Fibroblast of lung (primary cell): Measurements from ENCODE around the gene TXNRD2. TPM values are rescaled to one million over a fixed set of nuclear protein-coding genes. Genes with fewer than 3 reads are reported as not detected.

Experiments used
- DNase-seq, 2 donors: peaks; one replicate each; pipeline versions ENCODE4 v3.0.0 to v3.0.0-alpha.2; 2010; ENCODE audit warnings: low read depth in 2 of 2
- H2AFZ ChIP-seq: 2 replicates; pipeline ENCODE4 v1.5.1; 2012; ENCODE audit warnings: low read length, control low read depth, inconsistent platforms
- H3K27ac ChIP-seq: 2 replicates; pipeline ENCODE4 v1.5.1; 2011; ENCODE audit warnings: low read length, control low read depth; ENCODE audit not compliant: insufficient read depth
- H3K27me3 ChIP-seq: 2 replicates; pipeline ENCODE4 v1.5.1; 2011; ENCODE audit warnings: mild to moderate bottlenecking, low read length; ENCODE audit not compliant: control insufficient read depth, insufficient read depth
- H3K36me3 ChIP-seq: 2 replicates; pipeline ENCODE4 v1.5.1; 2011; ENCODE audit warnings: low read length; ENCODE audit not compliant: control insufficient read depth, insufficient read depth
- H3K4me1 ChIP-seq: 2 replicates; pipeline ENCODE4 v1.5.1; 2011; ENCODE audit warnings: low read length; ENCODE audit not compliant: control insufficient read depth, insufficient read depth; ENCODE audit errors: extremely low read depth
- H3K4me2 ChIP-seq: 2 replicates; pipeline ENCODE4 v1.5.1; 2011; ENCODE audit warnings: low read length, control low read depth; ENCODE audit not compliant: insufficient read depth; ENCODE audit errors: extremely low read depth
- H3K4me3 ChIP-seq, 4 experiments: fragments of 200-600 bp in 1 of 4; sonication (generic) in 1 of 4; replicated peaks in 1 of 4; 2 replicates each; pipeline ENCODE4 v1.5.1; 2011 to 2016; ENCODE audit warnings: low read length in 4 of 4, low read depth in 3 of 4, mild to moderate bottlenecking in 3 of 4, control low read depth in 2 of 4, inconsistent platforms in 1 of 4, mixed read lengths in 1 of 4; ENCODE audit not compliant: insufficient read depth in 1 of 4; ENCODE audit errors: control extremely low read depth in 1 of 4
- H3K79me2 ChIP-seq: 2 replicates; pipeline ENCODE4 v1.5.1; 2012; ENCODE audit warnings: mild to moderate bottlenecking, low read length, inconsistent platforms; ENCODE audit not compliant: control insufficient read depth, insufficient read depth
- H3K9ac ChIP-seq: 2 replicates; pipeline ENCODE4 v1.5.1; 2011; ENCODE audit warnings: mild to moderate bottlenecking, low read length, control low read depth; ENCODE audit not compliant: insufficient read depth
- H3K9me3 ChIP-seq: 2 replicates; pipeline ENCODE4 v1.5.1; 2012; ENCODE audit warnings: low read depth, low read length; ENCODE audit not compliant: control insufficient read depth, insufficient read depth
- H4K20me1 ChIP-seq: 2 replicates; pipeline ENCODE4 v1.5.1; 2011; ENCODE audit warnings: low read length; ENCODE audit not compliant: control insufficient read depth, insufficient read depth; ENCODE audit errors: extremely low read depth
- EZH2 ChIP-seq: IDR thresholded peaks from 2 replicates; pipeline ENCODE4 v1.5.1; 2012; ENCODE audit warnings: low read length, control low read depth, mild to moderate bottlenecking; ENCODE audit errors: missing control alignments
- polyA plus RNA-seq, 2 donors: library from polyadenylated mRNA; depleted of rRNA in 1 of 2; stranded (reverse) in 1 of 2; unstranded in 1 of 2; fragments of >200 nt; gene quantifications; 2 replicates each; pipeline ENCODE4 v1.2.1, GENCODE V29; 2011 to 2012; ENCODE audit warnings: missing spikeins in 1 of 2
- total RNA-seq: library from RNA; depleted of rRNA; stranded (reverse); fragments of >200 nt; gene quantifications from 2 replicates; pipeline ENCODE4 v1.2.1, GENCODE V29; 2014
- TF ChIP-seq, protein P1 (sequence below), 2 donors: IDR thresholded peaks in 1 of 2; conservative IDR thresholded peaks in 1 of 2; 1 replicate in 1 of 2; 2 replicates in 1 of 2; pipeline ENCODE4 v1.5.1; 2011 to 2012; ENCODE audit warnings: low read length in 2 of 2, control low read depth in 1 of 2, inconsistent platforms in 1 of 2, low read depth in 1 of 2, mild to moderate bottlenecking in 1 of 2

Gene TXNRD2
- total and polyA plus RNA-seq, 2 donors (not counting 1 experiment from before 2014, with no cell fraction given), result 13.2 to 30.7 TPM

DNA sequence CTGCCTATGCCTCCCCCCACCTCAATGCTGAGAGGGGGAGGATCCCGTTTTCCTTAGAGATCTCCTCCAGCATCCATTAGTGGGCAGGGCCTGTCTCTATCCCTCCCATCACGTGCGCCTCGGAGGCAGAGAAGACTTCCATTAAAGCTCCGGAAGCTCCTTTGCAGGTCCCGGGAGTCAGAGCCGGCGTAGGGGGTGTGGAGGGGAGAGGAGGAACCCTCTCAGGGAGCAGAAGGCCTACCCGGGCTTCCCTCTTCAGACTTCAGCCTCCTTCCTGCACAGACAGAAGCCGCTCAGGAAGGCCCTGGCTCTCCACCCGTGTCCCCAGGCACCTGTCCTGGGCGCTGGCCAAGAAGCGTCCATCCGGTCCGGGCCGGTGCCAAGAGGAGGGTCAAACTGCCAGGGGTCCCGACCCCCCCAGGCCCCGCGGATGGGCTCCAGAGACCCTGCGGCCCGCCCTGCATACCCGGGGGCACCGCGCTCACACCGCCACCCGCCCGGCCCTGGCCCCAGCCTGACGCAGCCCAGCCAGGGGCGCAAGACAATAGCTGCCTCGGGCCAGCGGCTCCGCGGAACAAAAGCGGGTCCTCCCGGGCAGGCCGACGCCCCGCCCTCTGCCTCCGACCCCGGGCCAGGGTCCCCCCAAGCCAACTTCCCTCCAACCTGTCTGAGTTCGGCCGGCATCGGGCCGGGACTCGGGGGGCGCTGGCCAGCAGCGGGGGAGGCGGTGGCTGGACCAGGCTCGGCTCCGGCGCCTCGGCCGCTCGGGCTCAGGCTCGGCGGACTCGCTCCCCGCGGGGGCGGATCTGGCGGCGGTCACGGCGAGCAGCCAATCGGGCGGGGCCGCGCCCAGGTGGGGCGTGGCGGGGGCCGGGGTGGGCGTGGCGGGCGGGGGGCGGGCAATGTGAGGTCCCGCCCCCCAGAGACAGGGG, 45.1 kb upstream of the TXNRD2 start:
- Histone ChIP-seq H4K20me1 (no peaks in the 10 kb centered on the region), H3K9me3 (no peaks in the 10 kb centered on the region), H2AFZ (peak overlapping the region; percentile 50), H3K27ac (peak overlapping the region; percentile 50), H3K36me3 (no peaks in the 10 kb centered on the region), H3K4me3 (peak overlapping the region; percentile 63 to 81 (median 67)), H3K79me2 (no peaks in the 10 kb centered on the region), H3K4me1 (peaks cover 11% of the 10 kb centered on the region), H3K27me3 (no peaks in the 10 kb centered on the region), H3K4me2 (peak overlapping the region; percentile 93), H3K9ac (peak overlapping the region; percentile 58)
- peak; percentile 56 to 66 for DNase-seq
- TF ChIP-seq EZH2, result no peak
- TF ChIP-seq, protein P1, sequence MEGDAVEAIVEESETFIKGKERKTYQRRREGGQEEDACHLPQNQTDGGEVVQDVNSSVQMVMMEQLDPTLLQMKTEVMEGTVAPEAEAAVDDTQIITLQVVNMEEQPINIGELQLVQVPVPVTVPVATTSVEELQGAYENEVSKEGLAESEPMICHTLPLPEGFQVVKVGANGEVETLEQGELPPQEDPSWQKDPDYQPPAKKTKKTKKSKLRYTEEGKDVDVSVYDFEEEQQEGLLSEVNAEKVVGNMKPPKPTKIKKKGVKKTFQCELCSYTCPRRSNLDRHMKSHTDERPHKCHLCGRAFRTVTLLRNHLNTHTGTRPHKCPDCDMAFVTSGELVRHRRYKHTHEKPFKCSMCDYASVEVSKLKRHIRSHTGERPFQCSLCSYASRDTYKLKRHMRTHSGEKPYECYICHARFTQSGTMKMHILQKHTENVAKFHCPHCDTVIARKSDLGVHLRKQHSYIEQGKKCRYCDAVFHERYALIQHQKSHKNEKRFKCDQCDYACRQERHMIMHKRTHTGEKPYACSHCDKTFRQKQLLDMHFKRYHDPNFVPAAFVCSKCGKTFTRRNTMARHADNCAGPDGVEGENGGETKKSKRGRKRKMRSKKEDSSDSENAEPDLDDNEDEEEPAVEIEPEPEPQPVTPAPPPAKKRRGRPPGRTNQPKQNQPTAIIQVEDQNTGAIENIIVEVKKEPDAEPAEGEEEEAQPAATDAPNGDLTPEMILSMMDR (conservative IDR thresholded peaks at IDR 0.05 in 1 of 2, IDR thresholded peaks at IDR 0.05 in 1 of 2; ENCODE audit: low read depth in 1 of 2, low read length in 2 of 2), result no peak

DNA sequence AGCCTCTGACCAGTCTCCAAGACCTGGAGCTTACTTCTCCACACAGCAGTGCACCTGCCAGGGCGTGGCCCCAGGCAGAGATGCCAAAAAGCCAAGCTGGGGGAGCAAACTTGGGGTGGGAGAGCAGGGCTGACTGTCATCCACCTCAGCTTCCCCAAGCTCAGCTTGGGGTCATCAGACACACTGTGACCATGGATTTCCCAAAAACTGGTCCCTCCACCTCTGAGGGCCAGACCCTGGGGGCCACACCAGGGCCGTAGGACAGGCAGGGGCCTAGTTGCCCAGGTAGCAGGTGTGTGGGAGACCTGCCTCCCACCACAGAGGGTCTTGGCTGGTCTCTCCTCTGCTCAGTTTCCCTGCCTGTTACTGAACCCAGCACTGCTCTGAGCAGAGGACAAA, 44.4 kb upstream of the TXNRD2 start:
- peaks cover 11% of the 10 kb centered on the region for H3K4me1 ChIP-seq
- peak overlapping the region; percentile 93 for H3K4me2 ChIP-seq
- DNase-seq, result no peak
- peak overlapping the region; percentile 49 for H2AFZ ChIP-seq
- TF ChIP-seq, protein P1 (conservative IDR thresholded peaks at IDR 0.05 in 1 of 2, IDR thresholded peaks at IDR 0.05 in 1 of 2; ENCODE audit: low read depth in 1 of 2, low read length in 2 of 2), result no peak
- H3K27ac ChIP-seq, result no peak overlapping the region
- H3K79me2 ChIP-seq, result no peaks in the 10 kb centered on the region
- no peak overlapping the region for H3K9ac ChIP-seq
- peak overlapping the region; percentile 63 to 81 (median 67) for H3K4me3 ChIP-seq
- peaks cover 3% of the 10 kb centered on the region for H3K36me3 ChIP-seq
- H4K20me1 ChIP-seq, result no peaks in the 10 kb centered on the region
- no peaks in the 10 kb centered on the region for H3K27me3 ChIP-seq
- no peaks in the 10 kb centered on the region for H3K9me3 ChIP-seq

DNA sequence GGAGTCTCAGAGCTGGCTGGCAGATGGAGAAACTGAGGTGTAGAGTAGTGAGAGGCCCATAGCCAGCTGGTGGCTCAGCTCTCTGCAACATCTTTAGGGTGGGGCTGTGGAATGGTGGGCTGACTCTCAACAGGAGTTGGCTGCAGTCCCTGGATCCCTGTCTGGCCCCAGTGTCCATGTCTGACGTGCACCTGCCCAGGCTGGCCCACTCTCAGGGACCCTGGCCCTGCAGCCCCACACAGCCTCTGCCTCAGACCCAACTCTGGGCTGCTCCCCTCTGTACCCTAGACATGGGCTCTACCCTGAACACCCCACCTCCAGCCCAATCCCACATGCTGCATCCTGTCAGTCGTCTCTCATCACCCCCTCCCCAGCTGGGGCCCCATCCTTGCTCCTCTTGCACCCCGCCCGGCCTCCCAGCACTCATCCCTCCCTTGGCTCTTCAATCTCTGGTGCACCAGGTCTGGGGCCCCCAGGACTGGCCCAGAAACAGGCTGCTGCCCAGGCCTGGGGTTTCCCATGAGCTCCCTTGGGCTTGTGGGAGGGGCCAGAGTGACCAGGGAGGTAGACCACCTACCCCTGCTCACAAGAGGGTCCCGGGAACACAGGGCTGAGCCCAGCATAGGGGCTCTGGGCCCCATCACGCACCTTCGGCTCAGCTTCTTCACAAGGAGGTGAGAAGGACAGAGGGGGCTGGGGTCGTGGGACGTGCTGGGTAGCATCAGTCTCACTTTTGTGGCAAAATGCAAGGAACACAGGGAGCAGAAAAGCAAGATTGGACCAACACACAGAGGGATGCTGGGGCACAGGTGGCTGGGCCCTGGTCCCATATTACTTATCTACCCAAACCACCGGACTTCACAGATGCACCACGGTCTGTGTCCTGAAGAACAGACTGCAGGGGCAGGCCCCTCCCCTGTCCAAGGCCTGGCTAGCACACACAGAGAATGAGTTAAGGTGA, 43.5 kb upstream of the TXNRD2 start:
- H3K4me2 ChIP-seq, result no peak overlapping the region
- H2AFZ ChIP-seq, result no peak overlapping the region
- TF ChIP-seq, protein P1 (conservative IDR thresholded peaks at IDR 0.05 in 1 of 2, IDR thresholded peaks at IDR 0.05 in 1 of 2; ENCODE audit: low read depth in 1 of 2, low read length in 2 of 2), result no peak
- TF ChIP-seq EZH2, result no peak
- no peaks in the 10 kb centered on the region for H3K27me3 ChIP-seq
- H4K20me1 ChIP-seq, result no peaks in the 10 kb centered on the region
- no peaks in the 10 kb centered on the region for H3K79me2 ChIP-seq
- no peak overlapping the region for H3K27ac ChIP-seq
- no peak overlapping the region for H3K4me3 ChIP-seq
- H3K9ac ChIP-seq, result no peak overlapping the region
- H3K9me3 ChIP-seq, result no peaks in the 10 kb centered on the region
- no peak for DNase-seq
- peaks cover 11% of the 10 kb centered on the region for H3K4me1 ChIP-seq
- H3K36me3 ChIP-seq, result peaks cover 3% of the 10 kb centered on the region
